Adrenal gland (tissue), 5 donors: ENCODE data around the gene GFOD1.

Experiments
- POLR2A ChIP-seq, 2 donors: fragments of 450-650 bp; IDR thresholded peaks; one replicate each; pipeline ENCODE4 v1.6.1; 2017; ENCODE audit warnings: antibody characterized with exemption in 2 of 2, mild to moderate bottlenecking in 2 of 2, moderate library complexity in 1 of 2
- TF ChIP-seq, protein P1 (sequence below), 6 experiments: fragments of 450-650 bp in 4 of 6; fragments of 200-600 bp in 2 of 6; sonication (generic) in 1 of 6; IDR thresholded peaks; 1 replicate in 5 of 6; 2 replicates in 1 of 6; pipeline versions ENCODE4 v1.5.1 to v1.8.0; 2016 to 2021; ENCODE audit warnings: antibody characterized with exemption in 6 of 6, mild to moderate bottlenecking in 2 of 6, moderate library complexity in 1 of 6
- donor health status: DM: no; HTN: no; CAD: no.

DNA sequence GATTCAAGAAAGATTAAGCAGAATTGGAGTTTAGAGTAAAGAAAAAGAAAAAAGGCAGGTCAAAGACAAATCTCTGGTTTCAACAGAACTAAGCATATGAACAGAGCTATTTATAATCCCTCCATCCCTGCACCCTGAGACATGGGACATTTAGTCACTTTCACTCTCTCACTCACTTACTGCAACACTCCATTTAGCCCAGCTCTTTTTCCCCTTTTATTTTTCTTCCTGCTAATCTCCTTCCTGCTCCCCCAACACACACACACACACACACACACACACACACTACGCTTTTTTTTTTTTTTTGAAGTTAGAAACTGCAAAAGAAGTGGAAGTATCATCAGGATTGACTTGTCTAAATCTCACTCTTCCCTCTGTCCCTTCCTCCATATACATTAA, 113.9 kb downstream of the GFOD1 start:
- TF ChIP-seq, protein P1, sequence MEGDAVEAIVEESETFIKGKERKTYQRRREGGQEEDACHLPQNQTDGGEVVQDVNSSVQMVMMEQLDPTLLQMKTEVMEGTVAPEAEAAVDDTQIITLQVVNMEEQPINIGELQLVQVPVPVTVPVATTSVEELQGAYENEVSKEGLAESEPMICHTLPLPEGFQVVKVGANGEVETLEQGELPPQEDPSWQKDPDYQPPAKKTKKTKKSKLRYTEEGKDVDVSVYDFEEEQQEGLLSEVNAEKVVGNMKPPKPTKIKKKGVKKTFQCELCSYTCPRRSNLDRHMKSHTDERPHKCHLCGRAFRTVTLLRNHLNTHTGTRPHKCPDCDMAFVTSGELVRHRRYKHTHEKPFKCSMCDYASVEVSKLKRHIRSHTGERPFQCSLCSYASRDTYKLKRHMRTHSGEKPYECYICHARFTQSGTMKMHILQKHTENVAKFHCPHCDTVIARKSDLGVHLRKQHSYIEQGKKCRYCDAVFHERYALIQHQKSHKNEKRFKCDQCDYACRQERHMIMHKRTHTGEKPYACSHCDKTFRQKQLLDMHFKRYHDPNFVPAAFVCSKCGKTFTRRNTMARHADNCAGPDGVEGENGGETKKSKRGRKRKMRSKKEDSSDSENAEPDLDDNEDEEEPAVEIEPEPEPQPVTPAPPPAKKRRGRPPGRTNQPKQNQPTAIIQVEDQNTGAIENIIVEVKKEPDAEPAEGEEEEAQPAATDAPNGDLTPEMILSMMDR (IDR thresholded peaks at IDR 0.05), result no peak
- no peak for TF ChIP-seq POLR2A (IDR thresholded peaks at IDR 0.05)
